Kidney glomerular epithelial cell (primary cell): ENCODE measurements around the gene NAA10.

ENCODE experiments used
- DNase-seq: peaks from one replicate; lab custom pipeline; 2025; lab: John Stamatoyannopoulos, UW

NAA10 gene

GRCh38 chrX:153966841-153967535, 32.2 kb upstream of the NAA10 start:
- DNase-seq, result no peak

DNA sequence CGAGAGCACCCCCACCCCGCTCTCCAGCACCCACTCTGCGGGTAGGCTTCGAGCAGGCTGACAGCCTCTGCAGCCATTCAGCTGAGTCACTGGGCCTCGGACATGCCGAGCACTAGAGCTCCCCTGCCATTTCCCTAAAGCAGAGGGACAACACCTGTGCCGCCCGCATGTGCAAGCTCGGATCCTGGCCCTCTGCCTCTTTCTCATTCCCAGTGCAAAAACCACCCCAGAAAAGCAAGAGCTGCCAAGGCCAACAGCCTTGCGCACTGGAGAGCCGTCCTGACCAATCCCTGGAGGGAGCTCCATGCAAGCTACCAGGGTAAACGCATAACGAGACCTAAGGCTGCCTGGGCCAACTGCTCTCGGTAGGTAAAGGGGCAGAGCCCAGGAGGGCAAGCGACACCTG, 31.4 kb upstream of the NAA10 start:
- no peak for DNase-seq

DNA sequence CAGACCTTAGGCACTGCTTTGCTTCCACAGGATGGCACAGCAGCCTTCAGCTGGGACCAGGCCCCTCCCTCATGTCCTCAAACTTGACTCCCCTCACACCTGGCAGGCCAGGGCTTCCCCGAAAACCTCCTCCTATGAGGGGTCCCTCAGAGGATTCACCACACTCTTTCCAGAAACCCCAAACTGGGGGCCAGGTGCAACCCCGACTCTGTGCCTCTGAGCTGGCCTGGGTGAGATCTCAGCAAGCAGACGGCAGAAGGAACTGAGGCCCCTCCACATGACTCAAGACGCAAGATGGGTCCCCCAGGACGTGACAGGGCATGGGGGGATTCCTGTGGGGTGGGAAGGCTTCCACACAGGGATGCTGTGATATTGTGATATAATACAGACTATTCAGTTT, 30.6 kb upstream of the NAA10 start:
- no peak for DNase-seq

GRCh38 chrX:153964105-153964504, 29.3 kb upstream of the NAA10 start:
- no peak for DNase-seq

GRCh38 chrX:153963546-153963945, 28.7 kb upstream of the NAA10 start:
- DNase-seq, result no peak

DNA sequence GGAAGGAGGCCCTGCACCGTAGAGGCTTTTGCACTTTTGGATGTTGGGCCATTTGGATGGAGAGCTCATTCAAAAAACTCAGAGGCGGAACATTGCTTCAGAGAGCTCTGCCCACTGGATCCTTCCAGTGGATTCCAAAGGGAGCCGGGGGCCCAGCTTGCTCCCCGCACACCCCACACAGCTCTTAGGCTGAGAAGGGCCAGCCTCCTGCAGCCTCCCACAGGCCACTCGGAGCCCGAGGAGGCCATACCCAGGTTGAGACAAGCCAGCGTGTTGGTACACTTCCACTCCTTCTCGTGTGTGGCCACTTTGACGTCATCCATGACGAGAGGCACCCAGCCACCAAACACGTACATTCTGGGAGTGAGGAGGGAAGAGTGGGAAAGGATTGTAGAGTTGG, 26.5 kb upstream of the NAA10 start:
- DNase-seq, result no peak

- DNase-seq, result no peak
Observed at GRCh38 chrX:153960786-153961185, 25.9 kb upstream of the NAA10 start.

- DNase-seq, result no peak
Observed at GRCh38 chrX:153960077-153960476, 25.2 kb upstream of the NAA10 start.

DNA sequence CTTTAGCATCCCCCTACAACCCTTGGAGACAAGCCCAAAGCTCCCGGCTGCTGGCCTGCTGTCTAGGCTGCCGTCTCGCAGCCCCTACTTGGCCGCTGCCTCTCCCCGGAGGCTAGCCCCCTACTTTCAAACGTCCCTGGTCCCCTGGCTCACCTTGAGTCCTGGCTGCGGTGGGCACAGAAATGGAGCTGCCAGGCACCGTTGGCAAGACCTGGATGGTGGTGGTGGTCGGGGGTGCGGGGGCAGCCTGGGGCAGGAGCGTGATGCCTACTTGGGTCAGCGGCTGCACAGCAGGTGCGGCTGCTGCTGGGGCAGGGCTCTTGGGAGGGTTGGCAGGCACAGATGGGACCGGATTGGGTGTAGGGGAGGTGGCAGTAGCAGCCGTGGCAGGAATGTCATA, 24.8 kb upstream of the NAA10 start:
- no peak for DNase-seq

- DNase-seq, result no peak
Observed at GRCh38 chrX:153958605-153959004, 23.8 kb upstream of the NAA10 start.

DNA sequence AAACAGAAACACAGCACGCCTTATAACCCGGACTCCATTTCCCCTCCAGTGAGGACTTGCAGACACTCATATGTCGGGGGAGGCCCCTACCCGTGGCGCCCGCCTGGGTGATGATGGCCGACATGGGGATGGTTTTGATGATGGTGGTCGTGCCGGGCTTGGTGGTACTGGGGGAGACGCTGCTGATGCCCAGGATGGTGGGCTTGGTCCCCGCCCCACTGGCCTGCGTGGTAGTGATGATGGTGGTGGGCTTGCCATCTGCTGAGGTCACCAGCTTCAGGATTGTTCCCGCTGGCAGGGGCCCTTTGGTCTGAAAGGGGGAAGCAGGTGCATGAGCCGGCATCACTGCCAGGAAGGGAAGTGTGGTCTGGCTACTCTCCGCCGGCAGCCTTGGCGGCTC, 22.4 kb upstream of the NAA10 start:
- DNase-seq, result no peak

GRCh38 chrX:153956044-153956907, 21.4 kb upstream of the NAA10 start:
- DNase-seq, result no peak

DNA sequence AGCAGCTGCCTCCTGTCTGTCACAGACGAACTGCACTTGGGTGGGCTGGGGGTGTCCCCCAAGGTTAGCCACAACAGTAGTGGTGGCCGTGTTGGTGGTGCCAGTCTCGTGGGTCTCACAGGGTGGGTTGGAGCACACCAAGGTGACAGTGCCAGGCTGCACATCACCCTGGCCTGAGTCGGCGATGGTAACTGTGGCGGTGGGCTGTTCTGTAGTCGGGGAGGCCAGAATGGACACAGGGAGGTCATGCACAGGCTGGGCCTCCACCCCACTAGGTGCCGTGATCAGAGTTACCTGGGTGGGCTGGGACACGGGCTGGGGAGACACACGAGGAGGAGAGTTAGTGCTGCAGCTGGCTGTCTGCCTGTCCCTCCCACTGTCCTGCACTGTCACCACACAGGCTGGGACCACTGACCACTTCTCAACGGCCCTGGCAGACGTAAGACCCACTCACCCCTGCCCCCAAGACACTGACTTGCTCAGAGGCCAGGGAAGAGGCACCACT, 20.4 kb upstream of the NAA10 start:
- no peak for DNase-seq

- no peak for DNase-seq
Observed at GRCh38 chrX:153954558-153955227, 19.9 kb upstream of the NAA10 start.

DNA sequence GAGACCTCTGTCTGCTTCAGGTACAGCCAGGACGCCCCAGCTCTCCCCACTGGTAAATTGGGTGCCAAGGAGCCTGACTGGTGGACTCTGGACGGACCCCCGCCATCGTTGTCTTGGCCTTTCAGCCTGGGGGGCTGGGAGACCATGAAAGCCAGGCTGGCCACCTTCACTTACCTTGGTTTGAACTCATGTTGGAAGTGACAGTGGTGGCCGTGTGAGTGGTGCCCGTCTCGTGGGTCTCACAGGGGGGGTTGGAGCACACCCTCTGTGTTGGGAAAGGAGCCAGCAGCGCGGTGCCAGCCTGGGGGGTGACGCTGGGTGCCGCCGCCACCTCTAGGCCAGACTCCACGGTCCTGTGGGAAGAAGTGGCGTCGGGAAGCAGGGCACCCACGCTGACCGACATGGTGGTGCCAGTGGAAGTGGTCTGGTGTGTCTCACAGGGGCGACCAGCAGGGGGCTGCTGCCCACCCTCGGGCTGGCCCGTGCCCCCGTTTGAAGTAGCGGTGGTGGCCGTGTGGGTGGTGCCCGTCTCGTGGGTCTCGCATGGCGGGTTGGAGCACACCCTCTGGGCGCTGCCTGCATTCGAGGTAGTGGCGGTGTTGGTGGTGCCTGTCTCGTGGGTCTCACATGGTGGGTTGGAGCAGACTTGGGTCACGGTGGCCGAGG, 19.2 kb upstream of the NAA10 start:
- no peak for DNase-seq

GRCh38 chrX:153953342-153953830, 18.5 kb upstream of the NAA10 start:
- peak; percentile 16 for DNase-seq

DNA sequence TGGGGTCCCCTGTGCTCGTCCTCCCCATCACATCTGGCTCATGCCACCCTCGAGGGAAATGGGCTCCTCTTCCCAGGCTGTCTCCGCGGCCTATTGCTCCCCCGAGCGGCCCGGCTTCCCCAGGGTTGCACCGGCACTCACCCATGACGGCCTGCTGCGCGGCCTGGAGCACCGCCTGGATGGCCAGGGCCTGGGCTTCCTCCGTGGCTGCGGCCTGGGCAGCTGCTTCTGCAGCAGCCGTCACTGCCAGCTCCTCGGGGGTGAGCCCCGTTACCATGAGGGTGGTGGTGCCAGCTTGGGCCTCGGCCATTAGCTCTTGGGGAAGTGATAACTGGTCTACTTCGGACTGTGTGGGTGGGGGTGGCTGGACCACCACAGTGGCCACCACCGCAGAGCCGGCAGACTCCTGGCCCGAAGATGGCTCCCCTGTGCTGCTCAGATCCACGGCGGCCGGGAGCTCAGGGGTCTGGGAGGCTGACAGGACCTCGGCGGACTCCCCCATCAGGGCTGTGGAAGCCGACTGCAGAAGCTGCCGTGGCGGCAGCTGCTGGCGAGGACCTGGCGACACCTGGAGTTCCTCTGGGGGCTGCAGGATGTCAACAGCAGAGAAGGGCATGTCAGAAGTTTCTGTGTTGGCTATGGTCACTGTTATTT, 17.7 kb upstream of the NAA10 start:
- DNase-seq, result no peak

DNA sequence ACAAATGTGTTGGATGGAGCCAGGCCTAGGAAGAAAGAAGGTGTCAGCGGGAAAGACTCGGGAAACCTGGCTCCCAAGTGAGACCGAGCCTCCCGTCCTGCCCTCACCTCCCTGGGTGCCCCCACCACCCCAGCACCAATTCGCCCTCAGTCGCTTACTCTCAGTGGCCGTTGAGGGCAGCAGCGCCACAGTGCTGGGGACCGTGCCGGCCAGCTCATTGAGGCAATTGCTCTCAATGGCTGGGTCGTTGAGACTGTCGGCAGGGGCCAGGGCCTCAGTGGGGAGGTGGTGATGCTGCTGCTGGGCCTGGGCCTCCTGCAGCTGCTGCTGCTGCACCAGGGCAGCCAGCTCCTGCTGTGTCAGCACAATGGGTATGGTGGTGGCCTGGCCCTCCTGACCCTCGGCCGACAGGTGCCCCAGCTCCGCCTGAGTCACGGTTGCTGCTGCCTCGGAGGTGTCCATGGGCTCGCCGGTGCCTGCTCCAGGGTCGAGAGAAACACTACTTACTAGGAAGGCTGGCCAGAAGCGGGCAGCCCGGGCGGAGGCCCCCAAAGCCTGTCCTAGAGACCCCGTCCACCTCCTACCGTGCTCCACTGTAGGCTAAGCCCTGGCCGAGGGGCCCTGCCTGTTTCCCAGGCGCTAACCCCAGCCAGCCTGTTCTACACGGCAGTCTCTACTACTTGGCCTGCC, 17.0 kb upstream of the NAA10 start:
- DNase-seq, result no peak

DNA sequence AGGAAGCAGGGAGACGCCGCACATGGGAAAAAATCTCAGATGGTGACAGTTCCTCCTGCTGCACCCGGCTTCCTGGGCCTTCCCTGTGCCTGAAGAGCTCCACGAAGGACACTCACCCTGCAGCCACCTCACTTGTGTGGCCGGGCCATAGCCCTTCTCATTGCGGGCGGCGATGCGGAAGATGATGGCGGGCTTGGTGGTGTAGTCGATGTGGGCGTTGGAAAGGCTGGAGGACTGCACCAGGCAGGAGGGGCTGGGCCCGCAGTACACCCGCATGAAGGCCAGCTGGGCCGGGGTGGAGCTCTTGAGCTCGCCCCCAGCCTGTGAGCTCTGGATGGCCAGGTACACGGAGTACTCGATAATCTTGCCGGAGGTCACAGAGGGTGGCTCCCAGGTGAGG, 15.3 kb upstream of the NAA10 start:
- no peak for DNase-seq

DNA sequence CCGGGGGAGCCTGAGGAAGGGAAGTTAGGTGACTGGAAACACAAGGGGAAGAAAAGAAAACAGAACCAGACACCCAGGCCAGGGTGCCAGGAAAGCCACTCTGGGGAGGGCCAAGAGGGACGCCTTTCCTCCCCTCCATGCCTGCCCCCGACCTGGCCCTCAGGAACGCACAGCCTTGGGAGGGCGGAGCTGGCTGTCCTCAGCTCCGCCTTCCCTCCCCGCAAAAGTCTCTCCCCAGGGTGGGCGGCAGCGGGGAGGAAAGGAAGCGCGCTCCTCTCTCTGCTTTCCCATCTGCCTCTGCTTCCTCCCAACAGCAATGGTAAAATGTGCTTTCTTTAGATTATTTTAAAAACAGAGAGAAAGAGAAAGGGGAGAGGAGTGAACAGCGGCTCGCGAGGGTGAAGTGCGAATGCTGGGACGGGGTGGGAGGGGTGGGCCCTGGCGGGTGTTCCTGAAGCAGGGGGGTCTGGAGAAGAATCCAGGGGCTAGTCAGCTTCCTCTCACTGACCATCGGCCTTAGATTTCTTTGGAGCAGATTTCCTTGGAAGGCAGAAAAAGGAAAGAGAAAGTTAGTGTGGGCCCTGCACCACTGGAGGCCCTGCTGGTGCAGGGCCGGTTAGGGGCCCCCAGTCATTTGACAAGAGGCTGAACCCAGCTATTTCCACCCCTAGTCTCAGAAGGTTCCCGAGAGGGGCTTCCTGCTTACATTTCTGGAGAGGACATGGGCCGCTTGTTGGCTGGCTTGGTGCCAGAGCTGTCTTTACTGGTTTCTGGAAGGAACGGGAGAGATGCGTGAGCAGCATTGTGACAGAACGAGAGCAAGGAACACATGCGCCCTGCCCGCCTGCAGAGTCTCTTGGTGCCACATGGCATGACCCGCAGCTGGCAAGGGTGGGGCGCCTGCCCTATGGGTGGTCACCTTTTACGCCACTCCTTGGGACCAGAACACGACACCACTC, 14.3 kb upstream of the NAA10 start:
- no peak for DNase-seq
